Activated CD4-positive, CD25-positive, alpha-beta regulatory T cell treated with anti-CD3 and anti-CD28 coated beads, Interleukin-2, amount 50 U/mL, for 72 hours (primary cell): ENCODE data around the gene SET.
"Not testable (repeated sequence)": the region's sequence is repeated elsewhere in the genome, so short reads cannot be mapped to it uniquely, and the experiment has no call there.

Source experiments
- DNase-seq: peaks from one replicate; pipeline ENCODE4 v3.0.0; 2021

Gene SET

GRCh38 chr9:128689293-128689774 is 312 bp downstream of the SET start:
- no peak for DNase-seq

GRCh38 chr9:128689820-128690683 is 1.0 kb downstream of the SET start:
- DNase-seq: peak; percentile 45

GRCh38 chr9:128690684-128691034 is 1.6 kb downstream of the SET start:
- no peak for DNase-seq

- DNase-seq: not testable (repeated sequence)
Measured at GRCh38 chr9:128693738-128694137, 4.7 kb downstream of the SET start.

GRCh38 chr9:128694344-128694743 is 5.3 kb downstream of the SET start:
- no peak for DNase-seq

GRCh38 chr9:128696923-128697707 is 8.1 kb downstream of the SET start:
- DNase-seq: no peak

- not testable (repeated sequence) for DNase-seq
Measured at GRCh38 chr9:128699096-128699795, 10.2 kb downstream of the SET start.

- no peak for DNase-seq
Measured at GRCh38 chr9:128701227-128701854, 12.3 kb downstream of the SET start.

GRCh38 chr9:128702445-128702948 is 13.5 kb downstream of the SET start, which contains the start of gene PKN3:
Gene PKN3 (plus strand): TSS chr9:128702503. CDS start chr9:128702916, 413 bp downstream.
- DNase-seq: peak; percentile 92

GRCh38 chr9:128702949-128703615 is 14.1 kb downstream of the SET start:
- no peak for DNase-seq

GRCh38 chr9:128703616-128704355 is 14.8 kb downstream of the SET start:
- no peak for DNase-seq

- DNase-seq: no peak
Measured at GRCh38 chr9:128704356-128704670, 15.3 kb downstream of the SET start.

- no peak for DNase-seq
Measured at GRCh38 chr9:128705051-128705965, 16.3 kb downstream of the SET start.

GRCh38 chr9:128706045-128706444 is 17.0 kb downstream of the SET start:
- no peak for DNase-seq

GRCh38 chr9:128706671-128707381 is 17.8 kb downstream of the SET start:
- DNase-seq: no peak

- no peak for DNase-seq
Measured at GRCh38 chr9:128707446-128707845, 18.4 kb downstream of the SET start.

- no peak for DNase-seq
Measured at GRCh38 chr9:128712451-128713410, 23.7 kb downstream of the SET start.

GRCh38 chr9:128713411-128713780 is 24.4 kb downstream of the SET start:
- no peak for DNase-seq
